ENCODE results near the gene RCVRN. TPM values are rescaled to one million over a fixed set of nuclear protein-coding genes. Genes with fewer than 3 reads are reported as not detected.

The RCVRN gene
- total and polyA plus RNA-seq, 7 donors: 0.07 to 1.2 (median 0.36) TPM; not detected in 2

DNA sequence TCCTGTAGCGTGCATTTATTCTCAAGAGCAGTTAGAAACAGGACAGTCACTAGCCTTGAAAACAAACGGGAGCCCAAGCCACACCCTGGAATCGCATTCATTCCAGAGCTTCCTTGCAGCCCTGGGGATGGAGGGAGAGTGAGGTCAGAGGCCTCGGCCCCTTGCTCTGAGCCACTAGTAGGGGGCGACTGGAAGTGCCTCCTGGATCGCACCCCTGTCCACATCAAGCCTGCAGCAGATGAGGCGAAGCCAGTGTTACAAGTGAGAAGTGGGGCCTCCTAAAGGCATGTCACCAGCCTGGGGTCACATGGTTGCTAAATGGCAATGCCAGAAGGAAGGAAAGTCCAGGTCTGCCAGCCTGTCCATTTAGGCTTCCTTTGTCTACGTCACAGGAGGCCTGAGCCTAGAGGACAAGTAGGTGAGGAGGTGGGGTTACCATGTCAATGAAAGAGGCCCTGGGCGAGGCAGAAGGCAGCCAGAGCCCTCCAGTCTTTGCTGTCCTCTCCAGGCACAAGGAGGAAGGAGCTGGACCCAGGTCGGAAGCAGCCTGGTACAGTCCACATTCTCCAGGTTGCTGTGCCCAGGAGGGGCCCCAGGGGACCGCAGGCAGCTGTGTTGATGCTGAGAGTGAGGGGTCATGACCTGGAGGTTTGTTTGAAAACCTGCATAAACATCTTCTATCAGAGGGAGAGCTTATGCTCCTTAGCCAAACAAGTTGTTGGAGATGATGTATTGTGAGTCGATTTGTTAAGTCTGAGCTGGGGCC is 3.0 kb upstream of the RCVRN start:
- Histone ChIP-seq H3K27me3 (peaks cover 0 to 12% (median 0%) of the 10 kb centered on the region in 3 donors), H3K27ac (no peak overlapping the region), H3K4me3 (no peak overlapping the region), H3K4me1 (peaks cover 0 to 7% (median 0%) of the 10 kb centered on the region in 4 donors), H3K9me3 (no peaks in the 10 kb centered on the region), H3K36me3 (no peaks in the 10 kb centered on the region)
- WGBS, 2 donors: 32 to 48% methylated on average over 12 of the region's 12 CpGs
- no peak for DNase-seq
- intact Hi-C loops (cut with DNase I): no loop called here
- TF ChIP-seq POLR2A (IDR thresholded peaks at IDR 0.05) (no peak), EP300 (IDR thresholded peaks at IDR 0.05) (no peak), POLR2AphosphoS5 (IDR thresholded peaks at IDR 0.05) (no peak)
- TF ChIP-seq, protein P1, sequence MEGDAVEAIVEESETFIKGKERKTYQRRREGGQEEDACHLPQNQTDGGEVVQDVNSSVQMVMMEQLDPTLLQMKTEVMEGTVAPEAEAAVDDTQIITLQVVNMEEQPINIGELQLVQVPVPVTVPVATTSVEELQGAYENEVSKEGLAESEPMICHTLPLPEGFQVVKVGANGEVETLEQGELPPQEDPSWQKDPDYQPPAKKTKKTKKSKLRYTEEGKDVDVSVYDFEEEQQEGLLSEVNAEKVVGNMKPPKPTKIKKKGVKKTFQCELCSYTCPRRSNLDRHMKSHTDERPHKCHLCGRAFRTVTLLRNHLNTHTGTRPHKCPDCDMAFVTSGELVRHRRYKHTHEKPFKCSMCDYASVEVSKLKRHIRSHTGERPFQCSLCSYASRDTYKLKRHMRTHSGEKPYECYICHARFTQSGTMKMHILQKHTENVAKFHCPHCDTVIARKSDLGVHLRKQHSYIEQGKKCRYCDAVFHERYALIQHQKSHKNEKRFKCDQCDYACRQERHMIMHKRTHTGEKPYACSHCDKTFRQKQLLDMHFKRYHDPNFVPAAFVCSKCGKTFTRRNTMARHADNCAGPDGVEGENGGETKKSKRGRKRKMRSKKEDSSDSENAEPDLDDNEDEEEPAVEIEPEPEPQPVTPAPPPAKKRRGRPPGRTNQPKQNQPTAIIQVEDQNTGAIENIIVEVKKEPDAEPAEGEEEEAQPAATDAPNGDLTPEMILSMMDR (IDR thresholded peaks at IDR 0.05): no peak

DNA sequence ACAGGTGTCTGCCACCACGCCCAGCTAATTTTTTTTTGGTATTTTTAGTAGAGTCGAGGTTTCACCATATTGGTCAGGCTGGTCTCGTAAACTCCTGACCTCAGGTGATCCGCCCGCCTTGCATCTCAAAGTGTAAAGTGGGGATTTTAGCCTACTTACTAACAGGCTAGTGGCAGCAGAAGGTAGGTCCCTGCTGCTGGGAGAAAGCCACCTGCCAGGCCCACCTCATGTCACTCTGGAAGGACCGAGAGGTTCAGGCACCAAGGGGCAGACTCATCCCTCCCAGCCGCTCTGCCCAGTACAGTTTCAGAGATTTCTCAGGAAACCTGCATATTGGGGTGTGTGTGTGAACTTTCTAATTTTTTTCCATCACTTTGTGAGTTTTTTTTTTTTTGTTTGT is 2.1 kb upstream of the RCVRN start:
- TF ChIP-seq EP300 (IDR thresholded peaks at IDR 0.05) (no peak), POLR2A (IDR thresholded peaks at IDR 0.05) (no peak), POLR2AphosphoS5 (IDR thresholded peaks at IDR 0.05) (no peak)
- TF ChIP-seq, protein P1 (IDR thresholded peaks at IDR 0.05): no peak
- Histone ChIP-seq H3K36me3 (no peaks in the 10 kb centered on the region), H3K4me3 (no peak overlapping the region), H3K4me1 (peaks cover 0 to 7% (median 0%) of the 10 kb centered on the region in 4 donors), H3K27me3 (peaks cover 0 to 12% (median 0%) of the 10 kb centered on the region in 3 donors), H3K27ac (no peak overlapping the region), H3K9me3 (no peaks in the 10 kb centered on the region)
- 59 to 81% methylated on average over 7 of the region's 7 CpGs for WGBS, 2 donors
- DNase-seq: no peak
- intact Hi-C loops (cut with DNase I): no loop called here

DNA sequence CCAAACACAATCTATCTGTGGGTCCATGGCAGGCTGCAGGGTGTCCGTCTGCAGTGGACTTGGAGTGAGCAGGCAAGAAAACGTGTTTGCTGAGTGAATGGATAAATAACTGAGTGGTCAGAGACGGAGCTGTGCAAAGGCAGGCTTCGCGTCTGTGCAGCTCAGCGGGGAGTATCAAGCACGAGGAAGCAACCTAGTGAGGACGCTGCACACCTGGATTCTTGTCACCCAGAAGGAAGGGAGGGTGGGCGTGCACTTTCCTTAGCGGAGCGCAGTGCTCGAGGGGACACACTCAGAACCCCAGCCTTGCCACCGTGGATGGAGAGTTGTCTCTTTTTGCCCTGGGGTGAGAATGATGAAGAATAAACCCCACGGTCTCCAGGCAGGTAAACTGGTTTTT is 1.5 kb upstream of the RCVRN start:
- intact Hi-C loops (cut with DNase I): no loop called here
- TF ChIP-seq, protein P1 (IDR thresholded peaks at IDR 0.05): no peak
- TF ChIP-seq POLR2AphosphoS5 (IDR thresholded peaks at IDR 0.05): no peak
- no peak for TF ChIP-seq EP300 (IDR thresholded peaks at IDR 0.05)
- TF ChIP-seq POLR2A (IDR thresholded peaks at IDR 0.05): no peak
- H3K4me1 ChIP-seq: peaks cover 0 to 7% (median under 1%) of the 10 kb centered on the region in 4 donors
- H3K27me3 ChIP-seq: peaks cover 0 to 12% (median 0%) of the 10 kb centered on the region in 3 donors
- WGBS, 2 donors: 57 to 74% methylated on average over 14 of the region's 14 CpGs
- no peak overlapping the region for H3K4me3 ChIP-seq
- no peaks in the 10 kb centered on the region for H3K9me3 ChIP-seq
- no peak overlapping the region for H3K27ac ChIP-seq
- H3K36me3 ChIP-seq: no peaks in the 10 kb centered on the region
- DNase-seq: no peak

DNA sequence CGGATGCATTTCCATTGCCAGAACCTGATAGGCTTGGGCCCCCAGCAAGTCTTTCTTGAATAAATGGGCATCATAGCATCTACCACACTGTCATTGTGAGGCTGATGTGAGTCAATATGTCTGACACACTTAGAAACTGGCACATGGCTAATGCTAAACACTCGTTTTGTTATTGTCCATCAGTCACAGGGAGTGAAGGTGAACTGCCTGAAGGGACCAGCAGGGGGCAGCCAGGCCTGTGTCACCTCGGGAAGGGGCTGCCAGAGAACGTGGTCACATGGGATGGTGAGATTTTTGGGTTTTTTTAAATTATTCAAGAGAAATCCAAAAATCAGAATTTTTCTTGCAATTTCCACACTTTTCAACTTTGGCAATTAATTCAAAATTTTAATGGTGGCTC is 831 bp upstream of the RCVRN start:
- no peak overlapping the region for H3K27ac ChIP-seq
- H3K4me3 ChIP-seq: no peak overlapping the region
- no peak for DNase-seq
- H3K9me3 ChIP-seq: no peaks in the 10 kb centered on the region
- intact Hi-C loops (cut with DNase I): no loop called here
- H3K27me3 ChIP-seq: peaks cover 0 to 12% (median 0%) of the 10 kb centered on the region in 3 donors
- peaks cover 0 to 7% (median 2%) of the 10 kb centered on the region in 4 donors for H3K4me1 ChIP-seq
- WGBS, 2 donors: 8 to 14% methylated on average over 4 of the region's 4 CpGs
- H3K36me3 ChIP-seq: no peaks in the 10 kb centered on the region
- TF ChIP-seq POLR2AphosphoS5 (IDR thresholded peaks at IDR 0.05) (no peak), POLR2A (IDR thresholded peaks at IDR 0.05) (no peak)
- TF ChIP-seq, protein P1 (IDR thresholded peaks at IDR 0.05): peak in 2 of 4 experiments; percentile 26 to 37
